SK-N-SH (cell line): Measurements from ENCODE around the gene CALCB. TPM values are rescaled to one million over a fixed set of nuclear protein-coding genes. Genes with fewer than 3 reads are reported as not detected.
A peak's percentile ranks its signal among the peaks of the same experiment; 100 is the strongest.

Experiments used
- CTCF ChIA-PET: fragments of 300-600, 350-600 bp; formaldehyde crosslinking; extraction: SDS; loops from one replicate; lab custom pipeline; 2021; lab: Yijun Ruan, JAX
- POLR2A ChIA-PET: fragments of 350-600 bp; sonication (Branson Sonifier 250); formaldehyde crosslinking; extraction: SDS; loops from one replicate; lab custom pipeline; 2020; ENCODE audit warnings: antibody characterized with exemption, inconsistent platforms; lab: Yijun Ruan, JAX
- DNase-seq: peaks from one replicate; pipeline ENCODE4 v3.0.0; 2012
- H2AFZ ChIP-seq: fragments of 200-600 bp; sonication (generic); 2 replicates; pipeline ENCODE4 v1.8.1; 2016; ENCODE audit warnings: antibody characterized with exemption, mild to moderate bottlenecking, low read depth
- H3F3A ChIP-seq: fragments of 200-600 bp; sonication (generic); replicated peaks from 2 replicates; pipeline ENCODE3; 2016; ENCODE audit warnings: antibody characterized with exemption, mild to moderate bottlenecking; ENCODE audit not compliant: insufficient read depth
- H3K27ac ChIP-seq, 2 experiments: fragments of 200-500 bp in 1 of 2; fragments of 200-600 bp in 1 of 2; sonication (Bioruptor generic) in 1 of 2; sonication (generic), shearing (Covaris generic) in 1 of 2; 2 replicates each; pipeline versions ENCODE4 v1.5.1 to v1.6.1; 2014 to 2016; ENCODE audit warnings: low read depth in 2 of 2, inconsistent platforms in 1 of 2, low read length in 1 of 2, mild to moderate bottlenecking in 1 of 2, mixed read lengths in 1 of 2
- H3K27me3 ChIP-seq: fragments of 200-600 bp; sonication (generic), shearing (Covaris generic); 2 replicates; pipeline ENCODE4 v1.6.1; 2016; ENCODE audit warnings: mixed run types; ENCODE audit not compliant: insufficient read depth
- H3K36me3 ChIP-seq, 2 experiments: fragments of 200-500 bp in 1 of 2; fragments of 200-600 bp in 1 of 2; sonication (Bioruptor generic) in 1 of 2; sonication (generic) in 1 of 2; replicated peaks in 1 of 2; 2 replicates each; pipeline versions ENCODE3 to v1.5.1; 2014 to 2016; ENCODE audit warnings: low read length in 1 of 2, mild to moderate bottlenecking in 1 of 2; ENCODE audit not compliant: insufficient read depth in 2 of 2, control insufficient read depth in 1 of 2
- H3K4me1 ChIP-seq, 2 experiments: fragments of 200-500 bp in 1 of 2; fragments of 200-600 bp in 1 of 2; sonication (Bioruptor generic) in 1 of 2; sonication (generic), shearing (Covaris generic) in 1 of 2; 2 replicates each; pipeline versions ENCODE4 v1.5.1 to v1.6.1; 2014 to 2016; ENCODE audit warnings: low read depth in 1 of 2, low read length in 1 of 2, mixed run types in 1 of 2; ENCODE audit not compliant: insufficient read depth in 2 of 2, control insufficient read depth in 1 of 2
- H3K4me2 ChIP-seq: fragments of 200-600 bp; sonication (generic), shearing (Covaris generic); 2 replicates; pipeline ENCODE4 v1.6.1; 2017; ENCODE audit warnings: mixed run types
- H3K4me3 ChIP-seq, 2 experiments: fragments of 200-500 bp in 1 of 2; fragments of 200-600 bp in 1 of 2; sonication (Bioruptor generic) in 1 of 2; sonication (generic), shearing (Covaris generic) in 1 of 2; 2 replicates each; pipeline versions ENCODE4 v1.5.1 to v1.8.1; 2014 to 2016; ENCODE audit warnings: low read depth in 2 of 2, inconsistent platforms in 1 of 2, low read length in 1 of 2, mild to moderate bottlenecking in 1 of 2, mixed read lengths in 1 of 2, moderate library complexity in 1 of 2
- H3K79me2 ChIP-seq: fragments of 200-600 bp; sonication (generic); 2 replicates; pipeline ENCODE4 v1.8.1; 2017; ENCODE audit warnings: mild to moderate bottlenecking; ENCODE audit not compliant: insufficient read depth
- H3K9ac ChIP-seq: fragments of 200-600 bp; sonication (generic); 2 replicates; pipeline ENCODE4 v1.6.1; 2017; ENCODE audit warnings: mixed run types
- H3K9me2 ChIP-seq: fragments of 200-600 bp; sonication (generic); 2 replicates; pipeline ENCODE4 v1.6.1; 2017; ENCODE audit warnings: mixed run types
- H3K9me3 ChIP-seq: fragments of 200-600 bp; sonication (generic); 2 replicates; pipeline ENCODE4 v1.6.1; 2017; ENCODE audit warnings: mixed run types, mild to moderate bottlenecking, moderate library complexity
- H4K20me1 ChIP-seq: fragments of 200-600 bp; sonication (generic); 2 replicates; pipeline ENCODE4 v1.6.1; 2017; ENCODE audit warnings: mild to moderate bottlenecking, mixed run types; ENCODE audit not compliant: insufficient read depth
- EZH2phosphoT487 ChIP-seq: fragments of 200-600 bp; sonication (generic); IDR thresholded peaks from 2 replicates; pipeline ENCODE4 v1.6.1; 2017; ENCODE audit warnings: low read depth, mixed run types, mild to moderate bottlenecking, antibody characterized with exemption, moderate library complexity, borderline replicate concordance
- MEF2A ChIP-seq: IDR thresholded peaks from 2 replicates; pipeline ENCODE4 v1.4.0; 2012; ENCODE audit warnings: low read depth, borderline replicate concordance
- RAD21 ChIP-seq: IDR thresholded peaks from 2 replicates; pipeline ENCODE4 v1.6.1; 2012; ENCODE audit warnings: mild to moderate bottlenecking, low read length
- RFX5 ChIP-seq: IDR thresholded peaks from 2 replicates; pipeline ENCODE4 v1.6.1; 2012; ENCODE audit warnings: mild to moderate bottlenecking, improper control_type of control experiment, low read length
- TCF12 ChIP-seq: IDR thresholded peaks from 2 replicates; pipeline ENCODE4 v1.4.0; 2012
- TEAD4 ChIP-seq: IDR thresholded peaks from 2 replicates; pipeline ENCODE4 v1.4.0; 2012; ENCODE audit warnings: mild to moderate bottlenecking, borderline replicate concordance; ENCODE audit not compliant: insufficient read depth
- USF1 ChIP-seq: IDR thresholded peaks from 2 replicates; pipeline ENCODE4 v1.4.0; 2012; ENCODE audit warnings: low read depth, borderline replicate concordance
- WGBS: methylation state at CpG from one replicate; pipeline ENCODE4 v1.1.6; 2017; ENCODE audit warnings: low lambda C conversion rate; 5-methylcytosine and 5-hydroxymethylcytosine counted together
- polyA plus RNA-seq, 3 experiments: library from polyadenylated mRNA; depleted of rRNA; stranded (reverse); fragments of >200 nt; gene quantifications; 2 replicates each; pipeline ENCODE4 v1.2.3, GENCODE V29; 2012

CALCB gene
- 0.07 and 0.11 TPM in 2 replicates for polyA plus RNA-seq (2012; rRNA removed)
- 0.05 TPM in 2 replicates for polyA plus RNA-seq (2012; cell fraction: cytosol; rRNA removed)
- 0.11 and 0.15 TPM in 2 replicates for polyA plus RNA-seq (2012; cell fraction: nucleus; rRNA removed)

GRCh38 chr11:15073361-15074205 lies at the start of gene CALCB:
CALCB (plus strand) TSS chr11:15073593; CDS start chr11:15074719, 1,126 bp downstream.
- TF ChIP-seq USF1 (no peak), EZH2phosphoT487 (no peak), TEAD4 (no peak), RFX5 (peak; percentile 63; the same call in 1 of the 2 replicates), RAD21 (no peak)
- ChIA-PET CTCF (interaction anchor here (0.7 to 8.0 kb wide), 41 partner anchors 8 to 618 kb away, joined by 3 to 198 read pairs (median 5); partner anchors contain the start of gene CYP2R1), POLR2A (interaction anchor here (0.5 to 2.6 kb wide), 3 partner anchors 11 to 165 kb away, joined by 3 to 8 read pairs (median 4); no protein-coding TSS in a partner anchor)
- Histone ChIP-seq H3F3A (no peaks in the 10 kb centered on the region), H3K4me1 (peaks cover 0 to 15% of the 10 kb centered on the region in 2 experiments; a peak in 1 of 4 replicates), H3K4me2 (peak within 1 kb of the TSS; percentile 78), H3K4me3 (peak within 1 kb of the TSS; percentile 50 to 57), H2AFZ (peak within 1 kb of the TSS; percentile 46; the same call in 1 of the 2 replicates), H3K9me2 (no peaks in the 10 kb centered on the region), H3K36me3 (no peaks in the 10 kb centered on the region), H4K20me1 (no peaks in the 10 kb centered on the region), H3K79me2 (no peaks in the 10 kb centered on the region), H3K9ac (no peak within 1 kb of the TSS), H3K27ac (no peak within 1 kb of the TSS), H3K9me3 (no peaks in the 10 kb centered on the region), H3K27me3 (peaks cover 17% of the 10 kb centered on the region)
- DNase-seq: peak; percentile 83
- 2% methylated on average over 21 of the region's 60 CpGs for WGBS

GRCh38 chr11:15027011-15027410 lies 46.4 kb upstream of the CALCB start:
- Histone ChIP-seq H3K9me3 (no peaks in the 10 kb centered on the region), H2AFZ (no peak overlapping the region), H3K9ac (no peak overlapping the region), H3K79me2 (no peaks in the 10 kb centered on the region), H4K20me1 (no peaks in the 10 kb centered on the region), H3K27me3 (no peaks in the 10 kb centered on the region), H3K36me3 (no peaks in the 10 kb centered on the region), H3K9me2 (no peaks in the 10 kb centered on the region), H3K27ac (no peak overlapping the region), H3K4me3 (no peak overlapping the region), H3K4me1 (peaks cover 0 to 3% of the 10 kb centered on the region in 2 experiments; a peak in 2 of 4 replicates), H3F3A (no peaks in the 10 kb centered on the region), H3K4me2 (no peak overlapping the region)
- POLR2A ChIA-PET: no interaction called here
- TF ChIP-seq TCF12: no peak
- 15% methylated on average over 3 of the region's 3 CpGs for WGBS
- CTCF ChIA-PET: interaction anchor here (0.6 to 1.6 kb wide), 2 partner anchors 48 to 119 kb away, joined by 3 to 4 read pairs; no protein-coding TSS in a partner anchor
- no peak for DNase-seq

GRCh38 chr11:15027956-15028355 lies 45.4 kb upstream of the CALCB start:
- WGBS: 8% methylated on average over 2 of the region's 2 CpGs
- no peaks in the 10 kb centered on the region for H3K9me3 ChIP-seq
- ChIA-PET POLR2A (no interaction called here), CTCF (interaction anchor here (1.6 kb wide), 1 partner anchor 120 kb away, joined by 4 read pairs; no protein-coding TSS in a partner anchor)
- no peaks in the 10 kb centered on the region for H3K9me2 ChIP-seq
- no peak for TF ChIP-seq MEF2A
- H3K4me1 ChIP-seq: peaks cover 0 to 3% of the 10 kb centered on the region in 2 experiments; a peak in 2 of 4 replicates
- no peak for DNase-seq
- no peak overlapping the region for H2AFZ ChIP-seq
- no peaks in the 10 kb centered on the region for H3F3A ChIP-seq
- no peaks in the 10 kb centered on the region for H3K27me3 ChIP-seq
- no peaks in the 10 kb centered on the region for H3K79me2 ChIP-seq
- H3K4me2 ChIP-seq: no peak overlapping the region
- H3K36me3 ChIP-seq: no peaks in the 10 kb centered on the region
- H4K20me1 ChIP-seq: no peaks in the 10 kb centered on the region
- H3K4me3 ChIP-seq: no peak overlapping the region
- H3K27ac ChIP-seq: no peak overlapping the region
- H3K9ac ChIP-seq: no peak overlapping the region
